Testis (tissue), 3 donors: ENCODE results near the gene OTC. TPM values are rescaled to one million over a fixed set of nuclear protein-coding genes. Genes with fewer than 3 reads are reported as not detected.

Source experiments
- DNase-seq: peaks from one replicate; pipeline ENCODE4 v3.0.0-alpha.2; 2019
- H3K27ac ChIP-seq, 2 donors: fragments of 200-600 bp; sonication (generic); one replicate each; pipeline ENCODE4 v1.5.1; 2019
- H3K27me3 ChIP-seq: fragments of 200-600 bp; sonication (generic); one replicate; pipeline ENCODE4 v1.5.1; 2019
- H3K36me3 ChIP-seq: fragments of 200-600 bp; sonication (generic); one replicate; pipeline ENCODE4 v1.5.1; 2017; ENCODE audit warnings: low read depth; ENCODE audit errors: missing control alignments
- H3K4me1 ChIP-seq: fragments of 200-600 bp; sonication (generic); one replicate; pipeline ENCODE4 v1.5.1; 2019
- H3K4me3 ChIP-seq, 2 donors: fragments of 200-600 bp; sonication (generic); one replicate each; pipeline ENCODE4 v1.5.1; 2017 to 2019
- H3K9me3 ChIP-seq: fragments of 200-600 bp; sonication (generic); one replicate; pipeline ENCODE4 v1.5.1; 2017
- POLR2A ChIP-seq: fragments of 450-650 bp; IDR thresholded peaks from one replicate; pipeline ENCODE4 v1.6.1; 2017; ENCODE audit warnings: antibody characterized with exemption, mild to moderate bottlenecking, moderate library complexity
- WGBS, 2 donors: methylation state at CpG; one replicate each; pipeline ENCODE4 v1.1.5; 2018; 5-methylcytosine and 5-hydroxymethylcytosine counted together
- intact Hi-C: fragments of 100-400 bp; cut with DNase I; formaldehyde crosslinking; loops from one replicate; pipeline ENCODE4 v1.15.1; 2023; ENCODE audit warnings: low total_unique reads
- polyA plus RNA-seq: library from polyadenylated mRNA; stranded (reverse); fragments of 350-450 nt; fragmentation: Illumina TruSeq; extraction: RNeasy Lipid Tissue Mini Kit (QIAGEN cat#74804); gene quantifications from one replicate; pipeline ENCODE4 v1.2.3, GENCODE V29; 2014; ENCODE audit warnings: low read depth, low replicate concordance; ENCODE audit not compliant: insufficient read depth
- small RNA-seq, 2 donors: library from RNA; depleted of rRNA; stranded (forward); fragments of <200 nt; gene quantifications; one replicate each; pipeline ENCODE3, GENCODE V24; 2016
- total RNA-seq, 2 donors: library from RNA; depleted of rRNA; stranded (reverse); fragments of >200 nt; gene quantifications; one replicate each; pipeline ENCODE4 v1.2.3, GENCODE V29; 2016
- TF ChIP-seq, protein P1 (sequence below), 3 experiments: fragments of 450-650 bp in 2 of 3; fragments of 200-600 bp in 1 of 3; sonication (generic) in 1 of 3; IDR thresholded peaks; one replicate each; pipeline ENCODE4 v1.5.1; 2016 to 2019; ENCODE audit warnings: antibody characterized with exemption in 3 of 3, mild to moderate bottlenecking in 2 of 3, moderate library complexity in 1 of 3

OTC gene
- total and polyA plus RNA-seq, 3 donors from 2014 or later = 0.39 to 0.68 (median 0.55) TPM

DNA sequence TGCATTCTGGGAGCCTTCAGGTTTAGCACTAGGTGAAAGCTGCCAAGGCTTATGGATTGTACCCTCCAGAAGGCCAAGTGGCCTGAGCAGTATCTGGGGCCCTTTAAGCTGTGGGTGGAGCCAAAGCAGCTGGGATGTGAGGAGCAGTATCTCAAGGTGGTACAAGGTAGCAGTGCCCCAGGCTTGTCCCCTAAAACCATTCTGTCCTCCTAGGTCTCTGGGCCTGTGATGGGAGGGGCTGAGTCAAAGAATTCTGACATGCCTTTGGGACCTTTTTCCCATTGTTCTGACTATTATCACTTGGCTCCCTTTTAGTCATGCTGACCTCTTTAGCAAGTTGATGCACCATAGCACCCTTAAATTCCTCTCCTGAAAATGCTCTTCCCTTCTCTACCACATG is 109.9 kb downstream of the OTC start:
- H3K4me3 ChIP-seq = no peak overlapping the region
- no peaks in the 10 kb centered on the region for H3K27me3 ChIP-seq
- no peaks in the 10 kb centered on the region for H3K36me3 ChIP-seq
- no peak for DNase-seq
- intact Hi-C loops = no loop called here
- H3K27ac ChIP-seq = no peak overlapping the region
- TF ChIP-seq, protein P1, sequence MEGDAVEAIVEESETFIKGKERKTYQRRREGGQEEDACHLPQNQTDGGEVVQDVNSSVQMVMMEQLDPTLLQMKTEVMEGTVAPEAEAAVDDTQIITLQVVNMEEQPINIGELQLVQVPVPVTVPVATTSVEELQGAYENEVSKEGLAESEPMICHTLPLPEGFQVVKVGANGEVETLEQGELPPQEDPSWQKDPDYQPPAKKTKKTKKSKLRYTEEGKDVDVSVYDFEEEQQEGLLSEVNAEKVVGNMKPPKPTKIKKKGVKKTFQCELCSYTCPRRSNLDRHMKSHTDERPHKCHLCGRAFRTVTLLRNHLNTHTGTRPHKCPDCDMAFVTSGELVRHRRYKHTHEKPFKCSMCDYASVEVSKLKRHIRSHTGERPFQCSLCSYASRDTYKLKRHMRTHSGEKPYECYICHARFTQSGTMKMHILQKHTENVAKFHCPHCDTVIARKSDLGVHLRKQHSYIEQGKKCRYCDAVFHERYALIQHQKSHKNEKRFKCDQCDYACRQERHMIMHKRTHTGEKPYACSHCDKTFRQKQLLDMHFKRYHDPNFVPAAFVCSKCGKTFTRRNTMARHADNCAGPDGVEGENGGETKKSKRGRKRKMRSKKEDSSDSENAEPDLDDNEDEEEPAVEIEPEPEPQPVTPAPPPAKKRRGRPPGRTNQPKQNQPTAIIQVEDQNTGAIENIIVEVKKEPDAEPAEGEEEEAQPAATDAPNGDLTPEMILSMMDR (IDR thresholded peaks at IDR 0.05) = no peak
- TF ChIP-seq POLR2A = no peak
- no peaks in the 10 kb centered on the region for H3K9me3 ChIP-seq
- no peaks in the 10 kb centered on the region for H3K4me1 ChIP-seq

DNA sequence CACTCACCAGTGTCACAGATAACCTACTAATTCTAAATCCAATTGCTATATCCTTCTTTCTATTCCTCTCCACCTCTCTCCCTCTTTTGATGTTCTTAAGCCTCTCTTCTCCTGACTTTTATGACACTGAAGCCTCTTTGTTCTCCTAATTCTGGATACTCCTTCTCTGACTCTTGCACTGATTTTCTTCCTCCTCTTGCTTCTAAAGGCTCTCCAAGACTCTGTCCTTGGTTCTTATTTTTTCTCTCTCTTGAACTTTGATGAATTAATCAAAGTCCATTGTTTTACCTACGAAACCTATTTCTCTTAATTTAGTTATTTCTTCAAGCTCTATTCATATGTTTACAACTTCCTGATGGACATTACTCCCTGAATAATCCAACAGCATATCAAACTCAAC is 113.3 kb downstream of the OTC start:
- Histone ChIP-seq H3K9me3 (no peaks in the 10 kb centered on the region), H3K4me3 (no peak overlapping the region), H3K4me1 (no peaks in the 10 kb centered on the region), H3K36me3 (no peaks in the 10 kb centered on the region), H3K27ac (no peak overlapping the region), H3K27me3 (no peaks in the 10 kb centered on the region)
- WGBS, 2 donors = 84 to 85% methylated on average over 1 of the region's 1 CpG
- TF ChIP-seq, protein P1 (IDR thresholded peaks at IDR 0.05) = no peak
- no peak for TF ChIP-seq POLR2A
- no peak for DNase-seq
- intact Hi-C loops = no loop called here

DNA sequence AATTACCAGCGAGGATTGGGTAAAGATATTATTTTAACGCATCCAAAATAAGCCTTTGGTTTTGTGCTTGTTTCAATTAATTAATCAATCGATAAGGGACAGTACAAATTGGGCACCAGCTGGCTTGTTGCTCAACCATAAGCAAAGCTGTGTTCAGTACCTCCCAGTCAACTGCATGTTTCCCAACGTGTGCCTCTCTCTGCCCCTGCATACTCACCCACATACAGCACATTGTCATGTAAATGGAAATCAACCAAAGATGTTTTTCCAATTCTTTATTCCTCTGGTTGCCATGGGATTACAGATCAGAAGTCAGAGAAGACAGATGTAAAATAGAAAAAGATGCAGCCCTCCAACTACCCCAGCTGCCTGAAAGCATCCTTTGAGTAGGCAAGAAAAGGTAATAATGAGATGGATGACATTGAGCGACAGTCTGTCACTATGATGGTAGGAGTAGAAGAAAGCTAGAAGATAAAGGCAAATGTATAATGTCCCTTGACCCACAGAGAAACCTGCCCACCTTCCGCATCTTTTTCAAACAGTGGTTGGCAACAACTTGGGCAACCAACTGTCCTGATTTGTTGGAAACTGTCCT is 116.3 kb downstream of the OTC start:
- H3K27me3 ChIP-seq = no peaks in the 10 kb centered on the region
- H3K4me3 ChIP-seq = no peak overlapping the region
- DNase-seq = no peak
- TF ChIP-seq POLR2A = no peak
- TF ChIP-seq, protein P1 (IDR thresholded peaks at IDR 0.05) = no peak
- no peaks in the 10 kb centered on the region for H3K4me1 ChIP-seq
- WGBS, 2 donors = 77 to 95% methylated on average over 5 to 6 of the region's 6 CpGs
- intact Hi-C loops = no loop called here
- H3K9me3 ChIP-seq = no peaks in the 10 kb centered on the region
- H3K27ac ChIP-seq = no peak overlapping the region
- H3K36me3 ChIP-seq = no peaks in the 10 kb centered on the region

Small RNA genes within 50 kb of the gene (small RNA-seq; reads per million reads assigned to genes)
- gene RF00322 = 0 reads per million in 2 donors

Other genes starting within 250 kb of the OTC start
- gene SRPX, start 131.7 kb upstream of the OTC start, total RNA-seq = 10 to 100 TPM in 1 of 2 donors, 1 to 10 TPM in 1; 5.1 to 11.3 TPM
- 31.2 TPM for gene SRPX, start 131.7 kb upstream of the OTC start, polyA plus RNA-seq
- 10 to 100 TPM; 21.0 to 25.6 TPM for gene RPGR, start 25.1 kb upstream of the OTC start, total RNA-seq
- 8.0 TPM for gene RPGR, start 25.1 kb upstream of the OTC start, polyA plus RNA-seq
- 1 to 10 TPM; 5.7 to 6.4 TPM for gene TSPAN7, start 208.9 kb downstream of the OTC start, total RNA-seq
- gene TSPAN7, start 208.9 kb downstream of the OTC start, polyA plus RNA-seq = 21.5 TPM